ENCODE data around the gene PRDM5. TPM values are rescaled to one million over a fixed set of nuclear protein-coding genes. Genes with fewer than 3 reads are reported as not detected.

The PRDM5 gene
- total and polyA plus RNA-seq, 10 of the 15 experiments (the other 5 are each of a cell fraction or from before 2014, with no cell fraction given), result 0.07 TPM; not detected in 9

GRCh38 chr4:120658772-120659171, 263.8 kb downstream of the PRDM5 start:
- BruUV-seq (replicated peaks), result no TSS peak

More at GRCh38 chr4:120658772-120659171, 263.8 kb downstream of the PRDM5 start:
- WGBS (ENCODE audit: insufficient coverage, insufficient replicate concordance, low lambda C conversion rate, missing lambda C conversion rate), result 1% methylated on average over 7 of the region's 7 CpGs
- RAD21 ChIA-PET (ENCODE audit: unreplicated experiment), result no interaction called here
- H3K9me3 ChIP-seq (replicated peaks; ENCODE audit: control insufficient read depth, insufficient read depth, low read length), result no peaks in the 10 kb centered on the region
- no peak for FAIRE-seq
- H2AFZ ChIP-seq (ENCODE audit: control insufficient read depth, low read depth, low read length), result no peak overlapping the region
- POLR2A ChIA-PET, result no interaction called here
- in situ Hi-C loops (cut with MboI), result no loop called here
- no peaks in the 10 kb centered on the region for H3K79me2 ChIP-seq (ENCODE audit: control insufficient read depth, insufficient read depth, low read length)
- H3K4me3 ChIP-seq, result no peak overlapping the region
- no peaks in the 10 kb centered on the region for H3K4me1 ChIP-seq (ENCODE audit: control insufficient read depth, insufficient read depth, low read length)
- H4K20me1 ChIP-seq (ENCODE audit: control insufficient read depth, insufficient read depth), result no peaks in the 10 kb centered on the region
- DNase-seq (ENCODE audit: low read depth, low spot score), result no peak
- CTCF ChIA-PET, result no interaction called here
- H3K27me3 ChIP-seq (replicated peaks in 1 of 2; ENCODE audit: control insufficient read depth in 2 of 2, insufficient read depth in 2 of 2, low read length in 1 of 2), result peaks cover 0 to 1% of the 10 kb centered on the region in 2 experiments; a peak in 1 of 4 replicates
- H3K9ac ChIP-seq (ENCODE audit: control insufficient read depth, insufficient read depth, low read length), result no peak overlapping the region
- no peak overlapping the region for H3K27ac ChIP-seq (ENCODE audit: control insufficient read depth, insufficient read depth)
- no peak for ATAC-seq
- intact Hi-C loops (cut with micrococcal nuclease; ENCODE audit: unreplicated experiment), result no loop called here
- no peak overlapping the region for H3K4me2 ChIP-seq (ENCODE audit: control insufficient read depth, insufficient read depth)
- TF ChIP-seq RBBP5 (conservative IDR thresholded peaks at IDR 0.05) (no peak), BCL3 (IDR thresholded peaks at IDR 0.05; ENCODE audit: borderline replicate concordance, insufficient read depth, low read depth, low read length, poor library complexity, severe bottlenecking) (no peak), NRF1 (conservative IDR thresholded peaks at IDR 0.05; ENCODE audit: low read depth, low read length) (no peak), MEF2B (IDR thresholded peaks at IDR 0.05; ENCODE audit: partially characterized antibody, poor library complexity, severe bottlenecking) (no peak), RB1 (IDR thresholded peaks at IDR 0.05; ENCODE audit: borderline replicate concordance) (no peak), ZNF24 (IDR thresholded peaks at IDR 0.05) (no peak), PRDM15 (CRISPR knock-in tag; IDR thresholded peaks at IDR 0.05) (no peak), PML (IDR thresholded peaks at IDR 0.05; ENCODE audit: low read length) (no peak), PKNOX1 (IDR thresholded peaks at IDR 0.05) (no peak), POU2F2 (IDR thresholded peaks at IDR 0.05; ENCODE audit: borderline replicate concordance, low read depth, low read length) (no peak), CUX1 (IDR thresholded peaks at IDR 0.05; ENCODE audit: insufficient replicate concordance, low read depth, low read length) (no peak), KDM1A (IDR thresholded peaks at IDR 0.05; ENCODE audit: borderline replicate concordance) (no peak), ZNF217 (IDR thresholded peaks at IDR 0.05) (no peak), NBN (IDR thresholded peaks at IDR 0.05) (no peak)
- H3K36me3 ChIP-seq (ENCODE audit: control insufficient read depth in 2 of 2, insufficient read depth in 2 of 2, low read length in 1 of 2), result no peaks in the 10 kb centered on the region
- SMC1A ChIA-PET (ENCODE audit: uncharacterized antibody, unreplicated experiment), result no interaction called here
